Activated T-helper 2 cell treated with anti-CD3 and anti-CD28 coated beads, Interferon-gamma antibody, Interleukin-2, Interleukin-4, amounts not matched to agents 10 μg/mL and 5 μg/mL and 100 μg/mL, durations not matched to agents 14 hours and 24 hours and 36 hours (primary cell): ENCODE measurements around the gene KDM4F. TPM values are rescaled to one million over a fixed set of nuclear protein-coding genes. Genes with fewer than 3 reads are reported as not detected.
"Not testable (repeated sequence)": the region's sequence is repeated elsewhere in the genome, so short reads cannot be mapped to it uniquely, and the experiment has no call there.

ENCODE experiments used
- DNase-seq: peaks from one replicate; pipeline ENCODE4 v3.0.0; 2021; ENCODE audit warnings: low spot score
- H3K27ac Mint-ChIP-seq: one replicate; pipeline ENCODE4 v1.8.0; 2021; ENCODE audit warnings: mixed read lengths
- H3K27me3 Mint-ChIP-seq: one replicate; pipeline ENCODE4 v1.8.0; 2021; ENCODE audit warnings: low read depth, mixed read lengths
- H3K36me3 Mint-ChIP-seq: one replicate; pipeline ENCODE4 v1.8.0; 2021; ENCODE audit warnings: low read depth, mixed read lengths
- H3K4me1 Mint-ChIP-seq: one replicate; pipeline ENCODE4 v1.8.0; 2021; ENCODE audit warnings: low read depth, mixed read lengths
- H3K4me3 Mint-ChIP-seq: one replicate; pipeline ENCODE4 v1.8.0; 2021; ENCODE audit warnings: low read depth, mild to moderate bottlenecking, moderate library complexity, mixed read lengths
- H3K9me3 Mint-ChIP-seq: one replicate; pipeline ENCODE4 v1.8.0; 2021; ENCODE audit warnings: mixed read lengths
- intact Hi-C: fragments of 100-400 bp; cut with micrococcal nuclease; formaldehyde crosslinking; loops from one replicate; pipeline ENCODE4 v1.15.1; 2023
- total RNA-seq: library from RNA; stranded (reverse); gene quantifications from 2 replicates; pipeline ENCODE4 v1.2.3, GENCODE V29; 2022

Gene KDM4F
- not detected in 2 replicates for total RNA-seq

GRCh38 chr11:95049122-95049521 lies at the start of gene KDM4F:
Gene KDM4F, plus strand, starts transcription at chr11:95049422.
- H3K4me1 Mint-ChIP-seq, intact Hi-C loops, H3K4me3 Mint-ChIP-seq, DNase-seq, H3K36me3 Mint-ChIP-seq, H3K9me3 Mint-ChIP-seq, H3K27ac Mint-ChIP-seq: not testable (repeated sequence)
- H3K27me3 Mint-ChIP-seq: peaks cover 15% of the 10 kb centered on the region

- Mint-ChIP-seq H3K27ac (no peak overlapping the region), H3K27me3 (peaks cover 27% of the 10 kb centered on the region), H3K36me3 (no peaks in the 10 kb centered on the region), H3K4me3 (no peak overlapping the region), H3K4me1 (no peaks in the 10 kb centered on the region), H3K9me3 (no peaks in the 10 kb centered on the region)
- intact Hi-C loops: no loop called here
- DNase-seq: no peak
These were observed 45.5 kb upstream of the KDM4F start for GRCh38 chr11:95003716-95004115.

- H3K4me1 Mint-ChIP-seq: no peaks in the 10 kb centered on the region
- H3K4me3 Mint-ChIP-seq: no peak overlapping the region
- intact Hi-C loops: no loop called here
- H3K36me3 Mint-ChIP-seq: no peaks in the 10 kb centered on the region
- peaks cover 37% of the 10 kb centered on the region for H3K27me3 Mint-ChIP-seq
- H3K9me3 Mint-ChIP-seq: no peaks in the 10 kb centered on the region
- H3K27ac Mint-ChIP-seq: no peak overlapping the region
- no peak for DNase-seq
These were observed 43.6 kb upstream of the KDM4F start for GRCh38 chr11:95005642-95006041.

GRCh38 chr11:95011376-95011775 lies 37.8 kb upstream of the KDM4F start:
- Mint-ChIP-seq H3K4me3 (no peak overlapping the region), H3K4me1 (no peaks in the 10 kb centered on the region), H3K27me3 (peaks cover 27% of the 10 kb centered on the region), H3K36me3 (no peaks in the 10 kb centered on the region), H3K9me3 (no peaks in the 10 kb centered on the region), H3K27ac (no peak overlapping the region)
- intact Hi-C loops: no loop called here
- DNase-seq: no peak

- H3K4me1 Mint-ChIP-seq: no peaks in the 10 kb centered on the region
- DNase-seq: no peak
- H3K27ac Mint-ChIP-seq: no peak overlapping the region
- intact Hi-C loops: no loop called here
- H3K27me3 Mint-ChIP-seq: peaks cover 13% of the 10 kb centered on the region
- H3K4me3 Mint-ChIP-seq: no peak overlapping the region
- no peaks in the 10 kb centered on the region for H3K9me3 Mint-ChIP-seq
- no peaks in the 10 kb centered on the region for H3K36me3 Mint-ChIP-seq
These were observed 34.9 kb upstream of the KDM4F start for GRCh38 chr11:95014184-95014821.

- H3K27ac Mint-ChIP-seq: no peak overlapping the region
- peaks cover 2% of the 10 kb centered on the region for H3K27me3 Mint-ChIP-seq
These were observed 33.1 kb upstream of the KDM4F start for GRCh38 chr11:95016139-95016538.

GRCh38 chr11:95021468-95021867 lies 27.8 kb upstream of the KDM4F start:
- H3K4me3 Mint-ChIP-seq, H3K4me1 Mint-ChIP-seq, DNase-seq, intact Hi-C loops, H3K27ac Mint-ChIP-seq, H3K27me3 Mint-ChIP-seq, H3K36me3 Mint-ChIP-seq, H3K9me3 Mint-ChIP-seq: not testable (repeated sequence)

More at GRCh38 chr11:95016139-95016538, 33.1 kb upstream of the KDM4F start:
- H3K9me3 Mint-ChIP-seq: no peaks in the 10 kb centered on the region
- H3K36me3 Mint-ChIP-seq: no peaks in the 10 kb centered on the region
- DNase-seq: no peak
- H3K4me1 Mint-ChIP-seq: no peaks in the 10 kb centered on the region
- H3K4me3 Mint-ChIP-seq: no peak overlapping the region
- intact Hi-C loops: no loop called here

- Mint-ChIP-seq H3K36me3 (no peaks in the 10 kb centered on the region), H3K27ac (no peak within 1 kb of the TSS), H3K4me3 (no peak within 1 kb of the TSS), H3K9me3 (no peaks in the 10 kb centered on the region), H3K4me1 (no peaks in the 10 kb centered on the region), H3K27me3 (no peaks in the 10 kb centered on the region)
- no peak for DNase-seq
- intact Hi-C loops: no loop called here
These were observed 24.3 kb upstream of the KDM4F start, which contains the start of gene KDM4E for GRCh38 chr11:95024958-95025357. Gene KDM4E, plus strand, starts transcription at chr11:95025258. Its CDS starts 300 bp downstream, at chr11:95025558.

- H3K4me1 Mint-ChIP-seq, H3K9me3 Mint-ChIP-seq, H3K27me3 Mint-ChIP-seq, H3K27ac Mint-ChIP-seq, intact Hi-C loops, H3K36me3 Mint-ChIP-seq, H3K4me3 Mint-ChIP-seq, DNase-seq: not testable (repeated sequence)
These were observed 23.6 kb upstream of the KDM4F start for GRCh38 chr11:95025594-95025993.

- no peaks in the 10 kb centered on the region for H3K36me3 Mint-ChIP-seq
- H3K27me3 Mint-ChIP-seq: peaks cover 8% of the 10 kb centered on the region
- H3K9me3 Mint-ChIP-seq: no peaks in the 10 kb centered on the region
- DNase-seq: no peak
- H3K4me3 Mint-ChIP-seq: no peak overlapping the region
- no peak overlapping the region for H3K27ac Mint-ChIP-seq
- H3K4me1 Mint-ChIP-seq: no peaks in the 10 kb centered on the region
- intact Hi-C loops: no loop called here
These were observed 20.9 kb upstream of the KDM4F start for GRCh38 chr11:95028357-95028756.

GRCh38 chr11:95033051-95033450 lies 16.2 kb upstream of the KDM4F start:
- Mint-ChIP-seq H3K36me3 (no peaks in the 10 kb centered on the region), H3K27ac (no peak overlapping the region), H3K4me3 (no peak overlapping the region), H3K9me3 (no peaks in the 10 kb centered on the region), H3K27me3 (peaks cover 25% of the 10 kb centered on the region), H3K4me1 (no peaks in the 10 kb centered on the region)
- intact Hi-C loops: no loop called here
- DNase-seq: no peak

GRCh38 chr11:95035316-95035715 lies 13.9 kb upstream of the KDM4F start:
- peaks cover 30% of the 10 kb centered on the region for H3K27me3 Mint-ChIP-seq
- no peak overlapping the region for H3K4me3 Mint-ChIP-seq
- intact Hi-C loops: no loop called here
- no peak for DNase-seq
- H3K4me1 Mint-ChIP-seq: no peaks in the 10 kb centered on the region
- H3K36me3 Mint-ChIP-seq: no peaks in the 10 kb centered on the region
- no peaks in the 10 kb centered on the region for H3K9me3 Mint-ChIP-seq
- H3K27ac Mint-ChIP-seq: no peak overlapping the region

- H3K27ac Mint-ChIP-seq, H3K9me3 Mint-ChIP-seq, intact Hi-C loops, H3K4me1 Mint-ChIP-seq, DNase-seq, H3K36me3 Mint-ChIP-seq, H3K4me3 Mint-ChIP-seq: not testable (repeated sequence)
- H3K27me3 Mint-ChIP-seq: peaks cover 27% of the 10 kb centered on the region
These were observed 11.7 kb upstream of the KDM4F start for GRCh38 chr11:95037356-95038035.
